T-helper 17 cell (primary cell): ENCODE measurements around the gene MTMR6. TPM values are rescaled to one million over a fixed set of nuclear protein-coding genes. Genes with fewer than 3 reads are reported as not detected.

Experiments used
- ATAC-seq: fragments of 150-1000 bp; cut with Tn5 transposase; 2 replicates; pipeline ENCODE4 v1.10.0; 2021; ENCODE audit warnings: mild to moderate bottlenecking, moderate library complexity
- DNase-seq, 3 donors: peaks; one replicate each; pipeline versions ENCODE4 v3.0.0 to v3.0.0-alpha.2; 2020 to 2021
- H3K9me3 ChIP-seq: one replicate; pipeline ENCODE4 v1.7.0; 2013; ENCODE audit warnings: low read length, mild to moderate bottlenecking; ENCODE audit not compliant: control insufficient read depth, poor library complexity, severe bottlenecking
- H3K27ac Mint-ChIP-seq: one replicate; pipeline ENCODE4 v1.8.0; 2022; ENCODE audit warnings: mild to moderate bottlenecking, moderate library complexity, mixed read lengths
- H3K27me3 Mint-ChIP-seq: one replicate; pipeline ENCODE4 v1.8.0; 2022; ENCODE audit warnings: mixed read lengths
- H3K36me3 Mint-ChIP-seq: one replicate; pipeline ENCODE4 v1.8.0; 2022; ENCODE audit warnings: low read depth, mixed read lengths
- H3K4me1 Mint-ChIP-seq: one replicate; pipeline ENCODE4 v1.8.0; 2022; ENCODE audit warnings: mild to moderate bottlenecking, mixed read lengths
- H3K4me3 Mint-ChIP-seq: one replicate; pipeline ENCODE4 v1.8.0; 2022; ENCODE audit warnings: mild to moderate bottlenecking, moderate library complexity, mixed read lengths
- total RNA-seq, 4 donors: library from RNA in 2 of 4; stranded (reverse) in 2 of 4; gene quantifications; one replicate each; pipeline ENCODE4 v1.2.3 and lab custom pipeline; 2022 to 2026

MTMR6 gene
- total RNA-seq, 2 donors from 2014 or later: 27.2 to 38.6 TPM

DNA sequence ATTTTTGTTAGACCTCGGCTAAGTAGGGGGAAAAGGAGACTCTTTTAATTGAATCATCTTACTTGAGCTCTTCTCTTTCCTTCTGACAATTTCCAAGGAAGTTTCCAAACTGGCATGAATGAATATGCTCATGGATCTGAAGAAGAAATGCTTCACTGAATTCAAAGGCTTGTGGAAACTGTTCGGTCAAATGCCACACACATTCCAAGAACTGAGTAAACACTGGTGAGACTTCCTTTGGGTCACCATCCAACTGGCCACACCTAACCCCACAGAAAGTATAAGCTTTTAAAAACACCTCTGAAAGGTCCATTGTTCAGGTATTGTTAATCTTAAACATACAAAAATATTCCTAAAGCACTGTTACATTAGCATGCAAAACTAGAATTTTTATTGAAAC lies 33.6 kb downstream of the MTMR6 start:
- ATAC-seq: no peak
- Mint-ChIP-seq H3K4me1 (peaks cover 8% of the 10 kb centered on the region), H3K27me3 (no peaks in the 10 kb centered on the region), H3K4me3 (no peak overlapping the region), H3K36me3 (peaks cover 19% of the 10 kb centered on the region), H3K27ac (no peak overlapping the region)
- H3K9me3 ChIP-seq: no peaks in the 10 kb centered on the region
- no peak for DNase-seq

DNA sequence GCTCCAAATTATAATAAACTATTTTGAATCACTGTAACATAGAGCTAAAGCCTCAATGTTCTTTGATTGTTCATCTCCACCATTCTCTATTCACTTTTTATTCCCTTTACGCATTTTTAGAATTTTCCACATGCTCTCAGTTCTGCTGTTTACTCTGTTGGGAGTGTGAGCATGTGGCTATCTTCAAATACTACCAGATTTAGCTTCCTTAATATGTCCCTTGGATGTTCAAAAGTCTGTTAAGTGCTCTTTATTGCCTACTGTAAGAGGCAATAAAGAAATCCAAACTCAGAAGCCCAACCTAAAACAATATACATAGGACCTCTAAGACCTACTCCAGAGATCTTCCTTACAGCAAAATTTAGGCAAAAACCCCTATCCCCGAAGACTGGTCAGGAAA lies 34.5 kb downstream of the MTMR6 start:
- Mint-ChIP-seq H3K4me1 (peaks cover 8% of the 10 kb centered on the region), H3K27ac (no peak overlapping the region), H3K27me3 (no peaks in the 10 kb centered on the region), H3K4me3 (no peak overlapping the region), H3K36me3 (peaks cover 19% of the 10 kb centered on the region)
- ATAC-seq (no peak), DNase-seq (no peak)
- H3K9me3 ChIP-seq: no peaks in the 10 kb centered on the region

DNA sequence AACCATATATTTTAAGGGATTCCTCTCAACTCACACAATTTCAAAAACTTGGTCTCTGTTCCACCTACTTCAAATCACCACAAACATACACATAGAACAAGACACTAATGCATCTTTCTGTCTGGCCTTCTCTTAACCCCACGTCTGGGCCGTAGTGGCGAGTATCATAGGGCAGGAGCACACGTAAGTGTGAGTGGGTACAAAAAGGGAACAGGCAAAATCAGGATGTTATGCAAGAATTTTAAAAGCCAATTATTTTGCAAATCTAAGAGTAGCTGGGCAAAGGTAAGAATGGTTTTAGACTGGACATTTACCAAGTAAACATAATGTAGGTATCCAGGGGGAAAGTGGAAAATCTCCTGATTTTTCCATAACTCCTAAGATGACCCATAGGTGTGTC lies 35.1 kb downstream of the MTMR6 start:
- no peak for ATAC-seq
- peaks cover 18% of the 10 kb centered on the region for H3K36me3 Mint-ChIP-seq

DNA sequence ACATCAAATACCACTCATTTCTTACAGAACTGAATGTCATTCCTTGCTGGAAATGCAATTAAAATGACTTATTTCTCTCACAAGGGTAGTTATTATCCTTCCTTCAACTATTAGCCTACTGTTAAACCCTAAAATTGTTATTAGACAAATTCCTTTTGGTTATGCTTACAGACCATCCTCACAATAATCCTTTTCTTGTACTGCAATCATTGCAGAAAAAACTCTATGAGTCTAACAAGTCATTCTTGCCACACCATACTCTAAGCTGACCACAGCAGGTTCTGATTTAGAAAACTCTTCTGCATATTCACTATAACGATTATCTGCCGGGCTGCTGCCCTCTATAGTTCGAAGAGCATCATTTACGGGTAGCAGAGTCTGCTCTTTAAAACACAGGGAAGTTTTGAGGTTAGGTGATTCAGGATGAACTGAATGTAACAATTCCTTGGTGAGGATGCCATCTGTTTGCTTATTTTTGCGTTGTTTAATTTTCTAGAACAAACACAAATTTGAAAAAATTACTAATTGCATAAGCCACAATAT lies 38.2 kb downstream of the MTMR6 start:
- no peaks in the 10 kb centered on the region for H3K27me3 Mint-ChIP-seq
- no peak overlapping the region for H3K27ac Mint-ChIP-seq
- peaks cover 11% of the 10 kb centered on the region for H3K36me3 Mint-ChIP-seq
- H3K4me1 Mint-ChIP-seq: peaks cover 2% of the 10 kb centered on the region
- no peak overlapping the region for H3K4me3 Mint-ChIP-seq
- DNase-seq (no peak), ATAC-seq (no peak)
- no peaks in the 10 kb centered on the region for H3K9me3 ChIP-seq

More for the DNA sequence above, 35.1 kb downstream of the MTMR6 start:
- H3K4me3 Mint-ChIP-seq: peak overlapping the region; percentile 28
- H3K27me3 Mint-ChIP-seq: no peaks in the 10 kb centered on the region
- H3K27ac Mint-ChIP-seq: peak overlapping the region; percentile 47
- peaks cover 8% of the 10 kb centered on the region for H3K4me1 Mint-ChIP-seq
- DNase-seq: no peak
- H3K9me3 ChIP-seq: no peaks in the 10 kb centered on the region

DNA sequence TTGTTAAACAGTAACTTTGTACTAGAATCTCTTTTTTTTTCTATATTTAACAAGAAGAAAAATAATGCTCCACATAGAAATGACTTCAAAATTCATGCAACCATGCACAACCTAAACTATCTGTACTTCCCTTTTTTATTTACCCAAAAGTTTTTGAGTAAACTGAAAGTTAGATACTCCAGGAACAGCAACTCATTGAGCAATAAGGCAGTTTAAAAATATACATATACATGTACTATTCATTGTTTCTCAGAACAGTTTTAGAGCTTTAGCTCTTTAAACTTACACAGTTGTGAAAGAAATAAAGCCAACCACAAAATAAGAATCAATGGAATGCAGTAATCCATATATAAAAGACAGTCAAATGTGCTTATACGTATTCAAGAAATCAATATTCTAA lies 39.2 kb downstream of the MTMR6 start:
- no peak overlapping the region for H3K4me3 Mint-ChIP-seq
- DNase-seq (no peak), ATAC-seq (no peak)
- no peak overlapping the region for H3K27ac Mint-ChIP-seq
- H3K36me3 Mint-ChIP-seq: peaks cover 11% of the 10 kb centered on the region
- H3K4me1 Mint-ChIP-seq: peaks cover 2% of the 10 kb centered on the region
- H3K27me3 Mint-ChIP-seq: no peaks in the 10 kb centered on the region
- H3K9me3 ChIP-seq: no peaks in the 10 kb centered on the region

DNA sequence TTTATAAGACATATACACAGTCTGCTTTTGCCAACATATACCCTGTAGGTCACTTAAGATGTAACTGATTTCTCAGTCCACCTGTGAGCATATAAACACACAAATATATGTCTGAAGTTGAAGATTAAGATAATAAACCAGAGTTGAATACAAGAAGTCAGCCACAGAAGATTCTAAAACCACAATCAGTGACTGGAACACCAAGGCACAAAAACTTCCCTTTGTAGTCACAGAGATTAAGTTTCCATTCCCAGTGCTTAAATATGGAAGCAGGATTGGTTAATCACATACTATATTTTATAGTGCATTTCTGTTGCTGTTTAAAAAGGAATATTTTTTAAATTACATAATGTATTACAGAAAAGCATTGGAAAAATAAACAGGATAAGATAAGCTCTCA lies 39.9 kb downstream of the MTMR6 start:
- no peaks in the 10 kb centered on the region for H3K9me3 ChIP-seq
- H3K27ac Mint-ChIP-seq: no peak overlapping the region
- peaks cover 7% of the 10 kb centered on the region for H3K36me3 Mint-ChIP-seq
- H3K27me3 Mint-ChIP-seq: no peaks in the 10 kb centered on the region
- peaks cover 2% of the 10 kb centered on the region for H3K4me1 Mint-ChIP-seq
- DNase-seq (no peak), ATAC-seq (no peak)
- H3K4me3 Mint-ChIP-seq: no peak overlapping the region

DNA sequence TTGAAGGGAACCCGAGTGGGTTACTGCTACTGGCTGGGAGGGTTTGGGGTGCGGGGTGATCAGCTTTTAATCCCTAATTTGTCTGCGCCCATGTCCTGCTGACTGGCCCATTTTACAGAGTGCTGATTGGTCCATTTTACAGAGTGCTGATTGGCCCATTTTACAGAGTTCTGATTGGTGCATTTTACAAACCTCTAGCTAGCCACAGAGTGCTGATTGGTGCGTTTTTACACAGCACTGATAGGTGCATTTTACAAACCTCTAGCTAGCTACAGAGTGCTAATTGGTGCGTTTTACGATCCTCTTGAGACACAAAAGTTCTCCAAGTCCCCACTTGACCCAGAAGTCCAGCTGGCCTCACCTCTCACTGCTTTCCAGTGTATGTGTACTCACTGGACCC lies 43.2 kb downstream of the MTMR6 start:
- Mint-ChIP-seq H3K4me1 (no peaks in the 10 kb centered on the region), H3K36me3 (peaks cover 5% of the 10 kb centered on the region), H3K4me3 (peak overlapping the region; percentile 15), H3K27me3 (no peaks in the 10 kb centered on the region), H3K27ac (peak overlapping the region; percentile 72)
- DNase-seq: no peak
- no peaks in the 10 kb centered on the region for H3K9me3 ChIP-seq
- peak; percentile 16 for ATAC-seq

DNA sequence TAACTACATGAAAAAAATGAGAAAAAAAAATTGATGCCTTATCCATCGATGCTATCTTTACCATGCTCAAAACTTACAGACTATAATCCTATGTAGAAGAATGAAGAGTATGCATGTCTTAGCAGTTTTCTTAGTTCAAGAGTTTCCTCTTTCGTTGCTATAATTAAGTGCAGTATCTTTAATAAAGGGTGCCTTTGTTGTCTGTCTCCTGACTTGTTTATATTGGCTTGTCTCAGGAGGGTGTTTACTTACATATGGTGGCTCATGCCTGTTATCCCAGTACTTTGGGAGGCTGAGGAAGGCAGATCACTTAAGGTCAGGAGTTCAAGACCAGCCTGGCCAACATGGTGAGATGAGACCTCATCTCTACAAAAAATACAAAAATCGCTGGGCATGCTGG lies 44.3 kb downstream of the MTMR6 start:
- Mint-ChIP-seq H3K27me3 (no peaks in the 10 kb centered on the region), H3K36me3 (peaks cover 5% of the 10 kb centered on the region), H3K4me1 (no peaks in the 10 kb centered on the region), H3K4me3 (no peak overlapping the region), H3K27ac (peak overlapping the region; percentile 72)
- ATAC-seq (no peak), DNase-seq (no peak)
- no peaks in the 10 kb centered on the region for H3K9me3 ChIP-seq

DNA sequence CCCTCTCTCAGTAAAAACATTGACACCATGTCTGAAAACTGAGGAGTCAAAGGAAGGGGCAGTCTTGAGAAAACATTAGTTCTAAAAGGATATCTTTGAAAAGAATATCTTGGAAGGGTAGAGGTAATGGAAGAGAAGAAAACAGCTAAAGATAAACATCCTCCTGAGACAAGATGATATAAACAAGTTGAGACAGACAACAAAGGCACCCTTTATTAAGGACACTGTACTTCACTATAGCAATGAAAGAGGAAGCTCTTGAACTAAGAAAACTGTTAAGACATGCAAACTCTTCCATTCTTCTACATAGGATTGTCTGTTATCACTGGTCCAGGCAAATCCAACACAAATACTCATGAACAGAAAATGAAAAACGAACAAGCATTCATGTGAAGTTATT lies 46.3 kb downstream of the MTMR6 start:
- no peaks in the 10 kb centered on the region for H3K27me3 Mint-ChIP-seq
- H3K36me3 Mint-ChIP-seq: peaks cover 3% of the 10 kb centered on the region
- H3K9me3 ChIP-seq: no peaks in the 10 kb centered on the region
- H3K27ac Mint-ChIP-seq: no peak overlapping the region
- DNase-seq: no peak
- no peak for ATAC-seq
- H3K4me3 Mint-ChIP-seq: no peak overlapping the region
- H3K4me1 Mint-ChIP-seq: peaks cover 4% of the 10 kb centered on the region

DNA sequence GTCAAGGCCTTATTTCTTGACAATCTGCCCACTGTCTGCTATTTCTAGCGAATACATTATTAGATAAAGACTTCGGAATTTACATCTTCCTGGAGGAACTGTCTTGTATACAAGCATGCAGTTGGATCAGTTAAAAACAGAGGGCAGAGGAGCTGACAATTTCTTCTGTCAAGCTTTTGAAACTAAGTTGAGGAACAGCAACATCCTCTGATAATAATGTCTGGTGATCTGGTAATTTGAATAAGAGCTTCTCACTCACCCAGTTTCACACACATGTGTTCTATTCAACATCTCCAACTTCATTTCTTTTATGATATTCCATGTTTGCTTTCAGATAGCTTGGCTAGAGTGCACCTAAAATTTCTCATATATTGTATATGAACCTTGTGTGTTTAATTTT lies 50.2 kb downstream of the MTMR6 start:
- Mint-ChIP-seq H3K4me3 (peak overlapping the region; percentile 37), H3K27me3 (peaks cover 9% of the 10 kb centered on the region), H3K27ac (peak overlapping the region; percentile 79), H3K36me3 (no peaks in the 10 kb centered on the region), H3K4me1 (peaks cover 14% of the 10 kb centered on the region)
- DNase-seq (no peak), ATAC-seq (no peak)
- no peaks in the 10 kb centered on the region for H3K9me3 ChIP-seq

DNA sequence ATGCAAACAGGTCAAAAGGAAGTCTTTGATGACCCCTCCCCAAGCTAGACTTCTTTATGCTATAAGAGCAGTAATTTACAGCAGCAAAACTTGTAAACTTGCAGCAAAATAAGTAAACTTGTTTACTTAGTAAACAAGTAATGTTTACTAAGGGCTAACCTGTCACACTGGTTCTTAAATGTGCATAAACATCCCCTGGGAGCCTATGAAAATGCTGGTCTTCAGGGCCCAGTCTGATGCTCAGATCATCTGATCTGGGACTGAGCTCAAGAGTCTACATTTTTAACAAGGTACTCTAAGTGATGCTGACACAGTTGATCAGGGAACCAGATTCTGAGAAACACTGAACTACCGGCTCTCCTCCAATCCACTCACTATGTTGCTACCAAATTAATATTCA lies 53.4 kb downstream of the MTMR6 start:
- Mint-ChIP-seq H3K4me3 (no peak overlapping the region), H3K27me3 (peaks cover 21% of the 10 kb centered on the region), H3K4me1 (peaks cover 17% of the 10 kb centered on the region), H3K27ac (peak overlapping the region; percentile 51), H3K36me3 (peaks cover 3% of the 10 kb centered on the region)
- no peak for DNase-seq
- no peak for ATAC-seq
- no peaks in the 10 kb centered on the region for H3K9me3 ChIP-seq

DNA sequence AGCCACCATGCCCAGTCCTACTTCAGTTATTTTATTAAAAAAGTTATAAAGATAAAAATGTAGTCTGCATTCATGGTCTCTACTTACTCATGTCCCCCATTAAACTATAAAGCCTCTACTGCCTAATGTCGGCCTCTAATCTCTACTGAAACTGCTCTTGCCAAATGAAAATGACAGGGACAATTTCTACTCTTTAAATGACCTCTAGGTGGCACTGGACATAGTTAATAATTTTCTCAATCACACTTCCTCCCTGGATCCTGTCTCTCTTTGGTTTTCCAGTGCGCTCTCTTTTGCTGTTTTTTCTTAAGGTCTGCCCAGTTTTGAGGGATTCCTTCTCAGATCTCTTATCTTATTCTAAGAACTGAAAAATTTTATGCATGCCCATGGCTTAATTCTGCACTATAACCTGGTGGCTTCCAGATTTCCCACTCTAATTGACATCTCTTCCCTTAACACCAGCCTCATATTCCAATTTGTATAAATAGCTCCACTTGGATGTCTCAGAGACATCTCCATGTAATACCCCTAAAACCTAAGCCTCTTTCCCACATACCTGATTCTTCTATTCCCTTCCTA lies 54.3 kb downstream of the MTMR6 start:
- no peaks in the 10 kb centered on the region for H3K9me3 ChIP-seq
- Mint-ChIP-seq H3K36me3 (peaks cover 7% of the 10 kb centered on the region), H3K4me3 (no peak overlapping the region), H3K27me3 (peaks cover 26% of the 10 kb centered on the region), H3K4me1 (peaks cover 17% of the 10 kb centered on the region), H3K27ac (peak overlapping the region; percentile 51)
- ATAC-seq: peak; percentile 56
- DNase-seq: no peak

DNA sequence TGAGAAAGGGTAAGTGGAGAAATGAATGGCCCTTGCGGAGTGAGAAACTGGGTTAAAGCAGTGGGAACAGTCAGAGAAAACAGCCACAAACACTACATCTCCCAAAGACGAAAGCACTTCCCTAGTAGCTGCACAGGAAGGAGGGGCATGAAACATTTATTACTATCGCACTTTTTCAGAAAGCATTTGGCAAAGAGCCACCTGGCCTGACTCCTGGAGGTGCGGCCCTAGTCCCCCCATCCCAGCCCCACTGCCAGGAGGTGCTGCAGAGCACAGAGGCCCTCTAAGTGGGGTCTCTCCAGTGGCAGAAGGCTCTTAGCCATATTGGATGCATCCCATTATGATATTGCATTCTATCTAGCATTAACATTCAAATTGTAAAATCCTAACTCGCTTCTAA lies 55.8 kb downstream of the MTMR6 start:
- H3K9me3 ChIP-seq: no peaks in the 10 kb centered on the region
- H3K4me3 Mint-ChIP-seq: no peak overlapping the region
- no peak overlapping the region for H3K27ac Mint-ChIP-seq
- H3K4me1 Mint-ChIP-seq: peaks cover 12% of the 10 kb centered on the region
- peaks cover 12% of the 10 kb centered on the region for H3K36me3 Mint-ChIP-seq
- H3K27me3 Mint-ChIP-seq: peaks cover 34% of the 10 kb centered on the region
- DNase-seq: no peak
- no peak for ATAC-seq

DNA sequence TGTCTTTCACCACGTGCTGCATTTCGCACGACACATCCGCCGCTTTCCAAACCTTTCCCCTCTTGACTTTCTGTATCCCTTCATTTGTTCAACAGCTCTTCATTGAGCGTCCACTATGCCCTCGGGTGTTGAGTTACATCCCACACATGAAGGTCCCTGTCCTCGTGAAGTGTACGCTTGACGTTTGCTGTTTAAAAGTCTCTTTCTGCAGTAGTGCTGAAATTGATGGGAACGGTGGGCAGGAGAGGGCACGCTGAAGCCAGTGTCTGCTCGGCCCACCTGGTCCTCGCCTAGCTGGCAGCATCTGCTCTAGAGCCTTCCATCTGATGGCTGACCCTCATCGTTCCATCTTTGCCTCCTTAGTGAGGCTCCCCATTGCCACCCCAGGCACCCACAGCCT lies 59.6 kb downstream of the MTMR6 start:
- H3K9me3 ChIP-seq: no peaks in the 10 kb centered on the region
- DNase-seq: no peak
- H3K4me1 Mint-ChIP-seq: peaks cover 2% of the 10 kb centered on the region
- peaks cover 12% of the 10 kb centered on the region for H3K36me3 Mint-ChIP-seq
- peaks cover 41% of the 10 kb centered on the region for H3K27me3 Mint-ChIP-seq
- no peak overlapping the region for H3K4me3 Mint-ChIP-seq
- H3K27ac Mint-ChIP-seq: no peak overlapping the region
- ATAC-seq: no peak
